Parathyroid adenoma (tissue), 2 donors: ENCODE data around the gene VIPR2.

ENCODE experiments used
- H2AFZ ChIP-seq: fragments of 300-600 bp; sonication (generic); one replicate; pipeline ENCODE4 v1.7.0; 2017; ENCODE audit warnings: antibody characterized with exemption, mild to moderate bottlenecking
- H3K27ac ChIP-seq: fragments of 300-600 bp; sonication (generic); one replicate; pipeline ENCODE4 v1.7.0; 2017
- H3K27me3 ChIP-seq: fragments of 300-600 bp; sonication (generic); one replicate; pipeline ENCODE4 v1.7.0; 2017; ENCODE audit warnings: low read length; ENCODE audit not compliant: control insufficient read depth, insufficient read depth
- H3K36me3 ChIP-seq: fragments of 300-600 bp; sonication (generic); one replicate; pipeline ENCODE4 v1.7.0; 2017; ENCODE audit warnings: low read length; ENCODE audit not compliant: control insufficient read depth, insufficient read depth
- H3K4me1 ChIP-seq: fragments of 300-600 bp; sonication (generic); one replicate; pipeline ENCODE4 v1.7.0; 2017; ENCODE audit warnings: control low read depth
- H3K4me2 ChIP-seq: fragments of 300-600 bp; sonication (generic); one replicate; pipeline ENCODE4 v1.7.0; 2017; ENCODE audit warnings: low read length
- H3K4me3 ChIP-seq: fragments of 300-600 bp; sonication (generic); one replicate; pipeline ENCODE4 v1.7.0; 2017; ENCODE audit warnings: low read depth, low read length
- H3K79me2 ChIP-seq: fragments of 300-600 bp; sonication (generic); one replicate; pipeline ENCODE4 v1.7.0; 2017; ENCODE audit warnings: control low read depth
- H3K9ac ChIP-seq: fragments of 300-600 bp; sonication (generic); one replicate; pipeline ENCODE4 v1.7.0; 2017; ENCODE audit warnings: mild to moderate bottlenecking
- H3K9me3 ChIP-seq: fragments of 300-600 bp; sonication (generic); one replicate; pipeline ENCODE4 v1.7.0; 2017; ENCODE audit warnings: low read length; ENCODE audit not compliant: control insufficient read depth
- TF ChIP-seq, protein P1 (sequence below): fragments of 300-600 bp; sonication (generic); IDR thresholded peaks from one replicate; pipeline ENCODE4 v1.7.0; 2017; ENCODE audit warnings: antibody characterized with exemption, mild to moderate bottlenecking
- donor health status: primary hyperparathyroidism.

VIPR2 gene

GRCh38 chr7:159012353-159013069, 132.2 kb downstream of the VIPR2 start:
- no peak overlapping the region for H3K4me3 ChIP-seq
- H3K27ac ChIP-seq = no peak overlapping the region
- H2AFZ ChIP-seq = no peak overlapping the region
- no peaks in the 10 kb centered on the region for H3K36me3 ChIP-seq
- H3K4me1 ChIP-seq = peaks cover 3% of the 10 kb centered on the region
- H3K9ac ChIP-seq = no peak overlapping the region
- H3K9me3 ChIP-seq = no peaks in the 10 kb centered on the region
- H3K79me2 ChIP-seq = no peaks in the 10 kb centered on the region
- no peak overlapping the region for H3K4me2 ChIP-seq
- H3K27me3 ChIP-seq = no peaks in the 10 kb centered on the region
- TF ChIP-seq, protein P1, sequence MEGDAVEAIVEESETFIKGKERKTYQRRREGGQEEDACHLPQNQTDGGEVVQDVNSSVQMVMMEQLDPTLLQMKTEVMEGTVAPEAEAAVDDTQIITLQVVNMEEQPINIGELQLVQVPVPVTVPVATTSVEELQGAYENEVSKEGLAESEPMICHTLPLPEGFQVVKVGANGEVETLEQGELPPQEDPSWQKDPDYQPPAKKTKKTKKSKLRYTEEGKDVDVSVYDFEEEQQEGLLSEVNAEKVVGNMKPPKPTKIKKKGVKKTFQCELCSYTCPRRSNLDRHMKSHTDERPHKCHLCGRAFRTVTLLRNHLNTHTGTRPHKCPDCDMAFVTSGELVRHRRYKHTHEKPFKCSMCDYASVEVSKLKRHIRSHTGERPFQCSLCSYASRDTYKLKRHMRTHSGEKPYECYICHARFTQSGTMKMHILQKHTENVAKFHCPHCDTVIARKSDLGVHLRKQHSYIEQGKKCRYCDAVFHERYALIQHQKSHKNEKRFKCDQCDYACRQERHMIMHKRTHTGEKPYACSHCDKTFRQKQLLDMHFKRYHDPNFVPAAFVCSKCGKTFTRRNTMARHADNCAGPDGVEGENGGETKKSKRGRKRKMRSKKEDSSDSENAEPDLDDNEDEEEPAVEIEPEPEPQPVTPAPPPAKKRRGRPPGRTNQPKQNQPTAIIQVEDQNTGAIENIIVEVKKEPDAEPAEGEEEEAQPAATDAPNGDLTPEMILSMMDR = no peak

- Histone ChIP-seq H3K4me3 (no peak overlapping the region), H3K79me2 (no peaks in the 10 kb centered on the region), H3K27me3 (no peaks in the 10 kb centered on the region), H2AFZ (no peak overlapping the region), H3K27ac (no peak overlapping the region), H3K36me3 (no peaks in the 10 kb centered on the region), H3K9ac (no peak overlapping the region), H3K9me3 (no peaks in the 10 kb centered on the region), H3K4me2 (no peak overlapping the region), H3K4me1 (peaks cover 3% of the 10 kb centered on the region)
- TF ChIP-seq, protein P1 = no peak
Observed at GRCh38 chr7:159011722-159012022, 133.0 kb downstream of the VIPR2 start.

- H3K4me3 ChIP-seq = no peak overlapping the region
- no peak overlapping the region for H3K4me2 ChIP-seq
- H3K4me1 ChIP-seq = peaks cover 3% of the 10 kb centered on the region
- H3K36me3 ChIP-seq = no peaks in the 10 kb centered on the region
- no peak overlapping the region for H3K27ac ChIP-seq
- H3K79me2 ChIP-seq = no peaks in the 10 kb centered on the region
- H2AFZ ChIP-seq = no peak overlapping the region
- TF ChIP-seq, protein P1 = no peak
- no peak overlapping the region for H3K9ac ChIP-seq
- no peaks in the 10 kb centered on the region for H3K27me3 ChIP-seq
- no peaks in the 10 kb centered on the region for H3K9me3 ChIP-seq
Observed at GRCh38 chr7:159010937-159011721, 133.5 kb downstream of the VIPR2 start.

GRCh38 chr7:159010411-159010810, 134.3 kb downstream of the VIPR2 start:
- Histone ChIP-seq H3K4me1 (peaks cover 3% of the 10 kb centered on the region), H3K36me3 (no peaks in the 10 kb centered on the region), H2AFZ (no peak overlapping the region), H3K27me3 (no peaks in the 10 kb centered on the region), H3K27ac (no peak overlapping the region), H3K9ac (no peak overlapping the region), H3K9me3 (no peaks in the 10 kb centered on the region), H3K4me3 (no peak overlapping the region), H3K4me2 (no peak overlapping the region), H3K79me2 (no peaks in the 10 kb centered on the region)
- TF ChIP-seq, protein P1 = no peak
